AG09309 (cell line): ENCODE measurements around the gene GIMD1.
"Not testable (repeated sequence)": the region's sequence is repeated elsewhere in the genome, so short reads cannot be mapped to it uniquely, and the experiment has no call there.

Experiments
- DNase-seq: peaks from one replicate; pipeline ENCODE4 v3.0.0-alpha.2; 2010; ENCODE audit warnings: low read depth
- H3K4me3 ChIP-seq: 2 replicates; pipeline ENCODE4 v1.5.1; 2011; ENCODE audit warnings: mild to moderate bottlenecking, low read depth, low read length, moderate library complexity; ENCODE audit not compliant: control insufficient read depth
- CTCF ChIP-seq: IDR thresholded peaks from 2 replicates; pipeline ENCODE4 v1.5.1; 2011; ENCODE audit warnings: mild to moderate bottlenecking, low read depth, low read length, inconsistent platforms; ENCODE audit not compliant: insufficient read depth, control insufficient read depth; ENCODE audit errors: missing control alignments

GIMD1 gene

GRCh38 chr4:106368678-106369077 is at the start of gene GIMD1:
Gene GIMD1 (minus strand): TSS chr4:106368778. CDS start chr4:106367435, 1,343 bp downstream.
- H3K4me3 ChIP-seq: no peak within 1 kb of the TSS
- TF ChIP-seq CTCF: no peak
- no peak for DNase-seq

- DNase-seq: no peak
- no peak overlapping the region for H3K4me3 ChIP-seq
- no peak for TF ChIP-seq CTCF
These were observed 45.8 kb upstream of the GIMD1 start for GRCh38 chr4:106414366-106414765.

- no peak overlapping the region for H3K4me3 ChIP-seq
- TF ChIP-seq CTCF: no peak
- no peak for DNase-seq
These were observed 41.6 kb upstream of the GIMD1 start for GRCh38 chr4:106409901-106410889.

- H3K4me3 ChIP-seq, DNase-seq: not testable (repeated sequence)
These were observed 39.4 kb upstream of the GIMD1 start for GRCh38 chr4:106408004-106408403.

- TF ChIP-seq CTCF: no peak
- DNase-seq: no peak
- H3K4me3 ChIP-seq: no peak overlapping the region
These were observed 32.6 kb upstream of the GIMD1 start for GRCh38 chr4:106401157-106401556.

GRCh38 chr4:106398898-106399297 is 30.3 kb upstream of the GIMD1 start:
- not testable (repeated sequence) for H3K4me3 ChIP-seq, DNase-seq

GRCh38 chr4:106395582-106395981 is 27.0 kb upstream of the GIMD1 start:
- no peak for DNase-seq
- TF ChIP-seq CTCF: no peak
- no peak overlapping the region for H3K4me3 ChIP-seq
